ENCODE measurements around the gene KRT33A.

Gene KRT33A

GRCh38 chr17:41301204-41301790, 49.3 kb downstream of the KRT33A start:
- no peak for DNase-seq

GRCh38 chr17:41298458-41299135, 52.0 kb downstream of the KRT33A start:
- no peak for DNase-seq

DNA sequence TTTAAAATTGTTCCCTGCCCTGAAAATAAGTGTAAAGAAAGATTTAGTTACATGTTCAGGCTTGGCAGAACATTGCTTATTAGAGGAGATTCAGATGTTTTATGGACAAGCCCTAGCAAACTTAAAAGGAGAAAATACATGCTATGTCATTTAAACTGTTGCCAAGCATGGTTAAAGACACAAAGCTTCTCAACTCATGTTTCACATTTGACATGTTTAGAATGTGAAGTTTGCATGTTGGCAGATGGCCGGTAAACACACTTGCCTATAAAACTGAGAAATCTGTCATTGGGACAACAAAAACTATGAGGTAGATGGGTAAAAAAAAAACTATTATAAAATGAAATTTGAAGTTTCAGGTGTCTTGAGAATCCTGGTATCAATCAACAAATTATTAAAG, 53.8 kb downstream of the KRT33A start:
- DNase-seq = no peak

Data from activated T-cell treated with anti-CD3 and anti-CD28 coated beads, Interleukin-2, amount 50 U/mL, for 1 hour (primary cell).